H9 (cell line): ENCODE measurements around the gene GALNT15. TPM values are rescaled to one million over a fixed set of nuclear protein-coding genes. Genes with fewer than 3 reads are reported as not detected.

Experiments
- DNase-seq: peaks from one replicate; pipeline ENCODE4 v3.0.0-alpha.2; 2017
- H2AFZ ChIP-seq: one replicate; pipeline ENCODE4 v1.6.1; 2013; ENCODE audit warnings: mild to moderate bottlenecking, low read length, control low read depth, moderate library complexity
- H2AK5ac ChIP-seq: 2 replicates; pipeline ENCODE4 v1.6.1; 2013; ENCODE audit warnings: low read length, control low read depth, mixed read lengths; ENCODE audit not compliant: insufficient read length
- H2BK120ac ChIP-seq: one replicate; pipeline ENCODE4 v1.6.1; 2013; ENCODE audit warnings: low read depth, mild to moderate bottlenecking, low read length, control low read depth, inconsistent platforms; ENCODE audit not compliant: poor library complexity, severe bottlenecking
- H2BK12ac ChIP-seq: 2 replicates; pipeline ENCODE4 v1.6.1; 2013; ENCODE audit warnings: low read length, control low read depth, mixed read lengths, low read depth; ENCODE audit not compliant: insufficient read length
- H2BK15ac ChIP-seq: 2 replicates; pipeline ENCODE4 v1.6.1; 2013; ENCODE audit warnings: low read depth, low read length, control low read depth
- H2BK20ac ChIP-seq: one replicate; pipeline ENCODE4 v1.6.1; 2013; ENCODE audit warnings: low read depth, mild to moderate bottlenecking, low read length, control low read depth, inconsistent platforms; ENCODE audit not compliant: poor library complexity, severe bottlenecking
- H2BK5ac ChIP-seq: 2 replicates; pipeline ENCODE4 v1.6.1; 2013; ENCODE audit warnings: low read length, control low read depth, mixed read lengths; ENCODE audit not compliant: insufficient read length
- H3K14ac ChIP-seq: 2 replicates; pipeline ENCODE4 v1.6.1; 2013; ENCODE audit warnings: low read length, control low read depth; ENCODE audit not compliant: insufficient read depth
- H3K18ac ChIP-seq: 2 replicates; pipeline ENCODE4 v1.6.1; 2013; ENCODE audit warnings: low read depth, mild to moderate bottlenecking, mixed read lengths, low read length, control low read depth; ENCODE audit not compliant: insufficient read length
- H3K23ac ChIP-seq: 2 replicates; pipeline ENCODE4 v1.6.1; 2013; ENCODE audit warnings: low read length, control low read depth, mixed read lengths, low read depth; ENCODE audit not compliant: insufficient read length
- H3K23me2 ChIP-seq: 2 replicates; pipeline ENCODE4 v1.6.1; 2013; ENCODE audit warnings: low read depth, mild to moderate bottlenecking, mixed read lengths, low read length, control low read depth; ENCODE audit not compliant: insufficient read length, poor library complexity, severe bottlenecking
- H3K27ac ChIP-seq: 2 replicates; pipeline ENCODE4 v1.5.1; 2013; ENCODE audit warnings: low read length, control low read depth, mixed read lengths, low read depth; ENCODE audit not compliant: insufficient read length
- H3K27me3 ChIP-seq: 2 replicates; pipeline ENCODE4 v1.6.1; 2013; ENCODE audit warnings: low read length, control low read depth, inconsistent platforms; ENCODE audit not compliant: insufficient read depth
- H3K4ac ChIP-seq: 2 replicates; pipeline ENCODE4 v1.6.1; 2013; ENCODE audit warnings: low read depth, mild to moderate bottlenecking, control low read depth, inconsistent platforms, low read length, moderate library complexity
- H3K4me1 ChIP-seq: 2 replicates; pipeline ENCODE4 v1.6.1; 2013; ENCODE audit warnings: low read length, control low read depth, inconsistent platforms; ENCODE audit not compliant: insufficient read depth
- H3K4me2 ChIP-seq: 2 replicates; pipeline ENCODE4 v1.6.1; 2013; ENCODE audit warnings: low read length, control low read depth, mixed read lengths; ENCODE audit not compliant: insufficient read length, insufficient read depth
- H3K56ac ChIP-seq: 2 replicates; pipeline ENCODE4 v1.6.1; 2013; ENCODE audit warnings: low read depth, mild to moderate bottlenecking, mixed read lengths, low read length, control low read depth; ENCODE audit not compliant: insufficient read length
- H3K79me1 ChIP-seq: 2 replicates; pipeline ENCODE4 v1.6.1; 2013; ENCODE audit warnings: low read depth, mild to moderate bottlenecking, moderate library complexity, low read length, control low read depth, inconsistent platforms; ENCODE audit not compliant: insufficient read depth, poor library complexity, severe bottlenecking
- H3K79me2 ChIP-seq: 2 replicates; pipeline ENCODE4 v1.6.1; 2013; ENCODE audit warnings: low read length, control low read depth, inconsistent platforms; ENCODE audit not compliant: insufficient read depth
- H3K9ac ChIP-seq: 2 replicates; pipeline ENCODE4 v1.6.1; 2013; ENCODE audit warnings: low read length, control low read depth, mixed read lengths; ENCODE audit not compliant: insufficient read length; ENCODE audit errors: extremely low read depth
- H3K9me3 ChIP-seq: one replicate; pipeline ENCODE4 v1.6.1; 2013; ENCODE audit warnings: low read depth, low read length, inconsistent platforms; ENCODE audit not compliant: control insufficient read depth
- H3T11ph ChIP-seq: one replicate; pipeline ENCODE4 v1.6.1; 2013; ENCODE audit warnings: mild to moderate bottlenecking, low read length, control low read depth, inconsistent platforms
- H4K20me1 ChIP-seq: one replicate; pipeline ENCODE4 v1.6.1; 2013; ENCODE audit not compliant: control insufficient read depth, insufficient read length, insufficient read depth
- H4K5ac ChIP-seq: 2 replicates; pipeline ENCODE4 v1.6.1; 2013; ENCODE audit warnings: low read depth, mild to moderate bottlenecking, mixed read lengths, low read length, control low read depth; ENCODE audit not compliant: insufficient read length
- H4K8ac ChIP-seq: replicated peaks from 2 replicates; pipeline ENCODE4 v1.6.1; 2013; ENCODE audit warnings: low read length, control low read depth, mixed read lengths, low read depth; ENCODE audit not compliant: insufficient read length
- H4K91ac ChIP-seq: 2 replicates; pipeline ENCODE4 v1.6.1; 2013; ENCODE audit warnings: low read depth, mild to moderate bottlenecking, moderate library complexity, mixed read lengths, low read length, control low read depth; ENCODE audit not compliant: insufficient read length
- H3K27ac Mint-ChIP-seq, 3 experiments: 2 replicates in 2 of 3; 3 replicates in 1 of 3; pipeline ENCODE4 v1.8.0; 2020 to 2021; ENCODE audit warnings: mixed read lengths in 3 of 3, mild to moderate bottlenecking in 1 of 3, moderate library complexity in 1 of 3
- H3K27me3 Mint-ChIP-seq: 2 replicates; pipeline ENCODE4 v1.8.0; 2021; ENCODE audit warnings: low read depth, mild to moderate bottlenecking, moderate library complexity, mixed read lengths
- H3K36me3 Mint-ChIP-seq, 3 experiments: 2 replicates in 2 of 3; 3 replicates in 1 of 3; pipeline ENCODE4 v1.8.0; 2020 to 2021; ENCODE audit warnings: low read depth in 3 of 3, mixed read lengths in 3 of 3; ENCODE audit not compliant: insufficient read depth in 1 of 3
- H3K4me1 Mint-ChIP-seq, 2 experiments: 2 replicates each; pipeline ENCODE4 v1.8.0; 2020; ENCODE audit warnings: mixed read lengths in 2 of 2
- H3K4me3 Mint-ChIP-seq, 2 experiments: 2 replicates in 1 of 2; 3 replicates in 1 of 2; pipeline ENCODE4 v1.8.0; 2020 to 2021; ENCODE audit warnings: mild to moderate bottlenecking in 2 of 2, mixed read lengths in 2 of 2, moderate library complexity in 1 of 2
- H3K9me3 Mint-ChIP-seq, 2 experiments: 2 replicates in 1 of 2; 3 replicates in 1 of 2; pipeline ENCODE4 v1.8.0; 2020; ENCODE audit warnings: mild to moderate bottlenecking in 2 of 2, mixed read lengths in 2 of 2, moderate library complexity in 1 of 2
- WGBS: extraction: QIAGEN DNeasy Blood & Tissue Kit; methylation state at CpG from one replicate; pipeline ENCODE4 v1.1.7; 2013; ENCODE audit warnings: missing lambda C conversion rate, low lambda C conversion rate, mixed read lengths; ENCODE audit not compliant: insufficient read length; ENCODE audit errors: extremely low coverage; 5-methylcytosine and 5-hydroxymethylcytosine counted together
- total RNA-seq: library from RNA; stranded (reverse); gene quantifications from 2 replicates; pipeline ENCODE4 v1.2.1, GENCODE V29; 2021
- TF ChIP-seq, protein P1 (sequence below): fragments of 200-600 bp; sonication (generic); conservative IDR thresholded peaks from 3 replicates; pipeline ENCODE4 v1.8.0; 2021; ENCODE audit warnings: antibody characterized with exemption, mild to moderate bottlenecking

Gene GALNT15
- total RNA-seq, 1 experiment from 2014 or later: 0.04 TPM

GRCh38 chr3:16142350-16143025, 32.0 kb upstream of the GALNT15 start:
- Histone ChIP-seq H2BK12ac (no peak overlapping the region), H3K4me1 (no peaks in the 10 kb centered on the region), H3K18ac (no peak overlapping the region), H2BK20ac (no peak overlapping the region), H2AK5ac (no peak overlapping the region), H3K23me2 (no peaks in the 10 kb centered on the region), H3K27me3 (no peaks in the 10 kb centered on the region), H3K56ac (no peak overlapping the region), H3K79me1 (no peaks in the 10 kb centered on the region), H4K20me1 (no peaks in the 10 kb centered on the region), H3K9ac (no peak overlapping the region), H3K4ac (no peak overlapping the region), H3T11ph (no peak overlapping the region), H4K91ac (no peak overlapping the region), H3K9me3 (peaks cover 17% of the 10 kb centered on the region), H3K14ac (no peak overlapping the region), H2BK120ac (no peak overlapping the region), H3K27ac (no peak overlapping the region), H2AFZ (no peak overlapping the region), H2BK15ac (no peak overlapping the region), H3K79me2 (no peaks in the 10 kb centered on the region), H4K5ac (no peak overlapping the region), H2BK5ac (no peak overlapping the region), H3K4me2 (no peak overlapping the region), H3K23ac (no peak overlapping the region), H4K8ac (no peak overlapping the region)
- TF ChIP-seq, protein P1, sequence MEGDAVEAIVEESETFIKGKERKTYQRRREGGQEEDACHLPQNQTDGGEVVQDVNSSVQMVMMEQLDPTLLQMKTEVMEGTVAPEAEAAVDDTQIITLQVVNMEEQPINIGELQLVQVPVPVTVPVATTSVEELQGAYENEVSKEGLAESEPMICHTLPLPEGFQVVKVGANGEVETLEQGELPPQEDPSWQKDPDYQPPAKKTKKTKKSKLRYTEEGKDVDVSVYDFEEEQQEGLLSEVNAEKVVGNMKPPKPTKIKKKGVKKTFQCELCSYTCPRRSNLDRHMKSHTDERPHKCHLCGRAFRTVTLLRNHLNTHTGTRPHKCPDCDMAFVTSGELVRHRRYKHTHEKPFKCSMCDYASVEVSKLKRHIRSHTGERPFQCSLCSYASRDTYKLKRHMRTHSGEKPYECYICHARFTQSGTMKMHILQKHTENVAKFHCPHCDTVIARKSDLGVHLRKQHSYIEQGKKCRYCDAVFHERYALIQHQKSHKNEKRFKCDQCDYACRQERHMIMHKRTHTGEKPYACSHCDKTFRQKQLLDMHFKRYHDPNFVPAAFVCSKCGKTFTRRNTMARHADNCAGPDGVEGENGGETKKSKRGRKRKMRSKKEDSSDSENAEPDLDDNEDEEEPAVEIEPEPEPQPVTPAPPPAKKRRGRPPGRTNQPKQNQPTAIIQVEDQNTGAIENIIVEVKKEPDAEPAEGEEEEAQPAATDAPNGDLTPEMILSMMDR: no peak
- H3K27ac Mint-ChIP-seq: no peak overlapping the region
- H3K4me3 Mint-ChIP-seq: no peak overlapping the region
- no peaks in the 10 kb centered on the region for H3K4me1 Mint-ChIP-seq
- peaks cover 37 to 39% of the 10 kb centered on the region in 2 experiments for H3K9me3 Mint-ChIP-seq
- peaks cover 7 to 13% (median 13%) of the 10 kb centered on the region in 3 experiments for H3K36me3 Mint-ChIP-seq
- WGBS: no CpG with 5 or more reads among the region's 5 CpGs
- no peak for DNase-seq
- peaks cover 8% of the 10 kb centered on the region for H3K27me3 Mint-ChIP-seq
